Activated gamma-delta T cell (primary cell): ENCODE results near the gene TMED1.

Experiments used
- DNase-seq: peaks from one replicate; lab custom pipeline; 2025; lab: John Stamatoyannopoulos, UW

TMED1 gene

DNA sequence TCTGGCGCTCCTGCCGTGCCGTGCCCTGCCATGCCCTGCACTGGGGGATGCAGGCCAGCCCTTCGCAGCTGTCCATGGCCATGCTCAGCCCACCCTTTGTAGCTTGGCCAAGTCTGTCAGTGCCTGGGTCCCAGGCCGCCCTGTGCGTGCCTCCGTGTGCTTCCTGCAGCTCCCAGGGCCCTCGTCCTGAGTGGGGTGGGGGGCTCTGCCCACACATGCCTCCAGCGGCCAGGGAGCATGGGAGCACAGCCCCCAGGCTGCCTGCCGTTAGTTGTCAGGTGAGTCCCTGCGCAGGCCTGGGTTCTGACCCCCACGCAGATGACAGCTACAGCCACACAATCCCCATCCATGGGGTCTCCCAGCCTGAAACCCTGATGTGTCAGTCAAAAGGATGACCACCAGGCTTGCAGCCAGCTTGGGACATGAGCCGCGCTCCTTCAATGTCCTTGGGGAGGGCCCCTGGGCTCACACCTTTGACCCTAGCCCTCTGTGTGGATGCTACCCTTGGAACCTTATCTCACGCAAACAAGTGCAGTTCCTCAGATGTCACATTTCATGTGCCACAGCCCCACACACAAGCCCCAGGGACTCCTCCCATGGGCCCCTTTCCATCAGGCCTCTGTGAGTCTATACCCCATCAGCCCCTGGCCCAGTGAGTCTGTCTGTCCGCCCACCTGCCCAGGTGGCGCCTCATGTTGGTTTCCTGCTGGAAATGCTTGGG, 24.5 kb downstream of the TMED1 start:
- DNase-seq, result no peak

- DNase-seq, result no peak
Measured at GRCh38 chr19:10809651-10810285, 26.2 kb downstream of the TMED1 start.

- no peak for DNase-seq
Measured at GRCh38 chr19:10808937-10809649, 26.9 kb downstream of the TMED1 start.

- no peak for DNase-seq
Measured at GRCh38 chr19:10805758-10806247, 30.2 kb downstream of the TMED1 start.

GRCh38 chr19:10805065-10805757, 30.8 kb downstream of the TMED1 start:
- DNase-seq, result no peak

- DNase-seq, result no peak
Measured at GRCh38 chr19:10803252-10803651, 32.8 kb downstream of the TMED1 start.

DNA sequence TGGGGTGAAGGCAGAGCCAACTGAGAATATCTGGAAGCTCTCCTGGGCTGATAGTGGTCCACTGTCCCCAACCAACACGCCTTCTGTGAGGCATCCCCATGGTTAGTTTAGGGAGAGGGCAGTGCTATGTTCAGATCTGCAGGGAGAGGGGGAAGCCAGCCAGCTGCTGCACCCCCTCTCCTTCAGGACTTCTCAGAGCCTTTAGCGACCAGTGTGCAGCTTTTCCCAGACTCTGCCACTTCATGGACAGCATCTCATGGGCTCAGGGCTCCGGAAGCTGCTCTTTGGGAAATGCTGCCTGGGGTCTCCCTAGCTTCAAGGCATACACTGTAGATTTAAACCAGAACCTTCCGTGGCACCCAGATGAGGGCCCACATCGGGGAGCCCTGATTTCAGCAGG, 33.5 kb downstream of the TMED1 start:
- DNase-seq, result no peak

GRCh38 chr19:10800488-10800887, 35.5 kb downstream of the TMED1 start:
- no peak for DNase-seq

DNA sequence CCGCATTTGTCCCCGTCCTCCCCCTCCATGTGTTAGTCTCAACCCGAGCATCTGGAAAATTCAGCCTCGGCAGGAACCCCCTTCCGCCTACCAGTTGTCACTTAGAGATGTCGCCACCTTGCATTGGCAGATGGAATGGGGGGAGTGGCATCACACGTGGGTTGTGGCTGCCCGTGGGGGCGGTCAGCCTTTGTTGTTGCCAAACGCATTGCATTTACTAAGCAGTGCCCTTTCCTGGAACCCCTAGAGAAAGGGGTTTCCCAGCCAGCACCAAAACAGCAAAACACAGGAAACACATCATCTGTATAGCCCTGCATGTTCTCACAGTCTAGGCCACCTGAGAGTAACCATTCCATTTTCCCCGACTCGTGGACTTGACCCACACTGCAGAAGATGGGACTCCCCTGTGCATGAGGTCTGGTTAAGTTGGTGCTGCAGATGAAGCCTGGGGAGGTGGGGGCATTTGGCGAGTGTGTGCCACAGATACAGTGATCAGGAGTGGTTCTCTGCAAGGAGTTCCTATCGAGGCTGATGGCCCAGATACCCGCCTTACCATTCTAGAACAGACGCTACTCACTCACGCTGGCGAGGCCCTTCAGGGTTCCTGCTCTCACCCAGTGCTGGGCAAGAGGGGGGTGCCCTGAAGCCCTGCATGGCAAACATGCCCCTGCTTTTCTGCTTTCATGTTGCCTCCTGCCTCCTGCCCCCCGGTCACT, 38.3 kb downstream of the TMED1 start:
- peak; percentile 88 for DNase-seq

GRCh38 chr19:10797078-10797477, 38.9 kb downstream of the TMED1 start:
- peak; percentile 50 for DNase-seq

DNA sequence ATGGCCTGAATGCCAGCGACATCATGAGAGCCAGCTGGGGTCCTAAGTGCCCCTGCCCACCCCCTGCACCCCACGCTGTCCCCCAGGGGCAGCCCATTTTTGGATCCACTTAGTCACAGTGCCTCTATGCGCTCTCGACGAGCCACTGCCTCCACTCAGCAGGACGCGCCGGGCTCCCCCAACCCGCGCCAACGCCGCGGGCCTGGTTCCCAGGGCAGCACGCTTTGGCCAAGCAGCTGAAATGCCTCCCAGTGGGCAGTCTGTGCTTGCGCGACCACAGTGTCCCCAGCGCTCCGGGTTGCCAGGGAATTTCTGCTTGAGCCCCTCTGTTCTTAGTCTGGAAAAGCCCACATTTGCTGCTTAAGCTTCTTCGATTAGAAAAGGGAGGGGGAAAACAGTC, 39.4 kb downstream of the TMED1 start:
- DNase-seq, result no peak

- no peak for DNase-seq
Measured at GRCh38 chr19:10789866-10790265, 46.1 kb downstream of the TMED1 start.

- no peak for DNase-seq
Measured at GRCh38 chr19:10788146-10788545, 47.9 kb downstream of the TMED1 start.

GRCh38 chr19:10784257-10784656, 51.8 kb downstream of the TMED1 start:
- no peak for DNase-seq

- DNase-seq, result no peak
Measured at GRCh38 chr19:10782795-10783194, 53.2 kb downstream of the TMED1 start.
